CD14-positive monocyte (primary cell): ENCODE measurements around the gene STK11. TPM values are rescaled to one million over a fixed set of nuclear protein-coding genes. Genes with fewer than 3 reads are reported as not detected.

ENCODE experiments used
- DNase-seq, 3 donors: peaks; one replicate each; pipeline ENCODE4 v3.0.0-alpha.2; 2011 to 2022
- H2AFZ ChIP-seq: 2 replicates; pipeline ENCODE4 v1.6.0; 2012; ENCODE audit warnings: mild to moderate bottlenecking, low read depth, low read length, inconsistent platforms; ENCODE audit not compliant: insufficient read depth, poor library complexity, severe bottlenecking
- H3K27ac ChIP-seq, 2 donors: 1 replicate in 1 of 2; 2 replicates in 1 of 2; pipeline ENCODE4 v1.5.1; 2012 to 2013; ENCODE audit warnings: low read length in 2 of 2, control low read depth in 1 of 2, inconsistent platforms in 1 of 2, low read depth in 1 of 2, mild to moderate bottlenecking in 1 of 2
- H3K27me3 ChIP-seq, 2 donors: one replicate each; pipeline versions ENCODE4 v1.6.0 to v1.6.1; 2011 to 2013; ENCODE audit warnings: low read length in 2 of 2; ENCODE audit not compliant: control insufficient read depth in 2 of 2, insufficient read depth in 2 of 2
- H3K36me3 ChIP-seq, 2 donors: replicated peaks in 1 of 2; 1 replicate in 1 of 2; 2 replicates in 1 of 2; pipeline versions ENCODE4 v1.5.1 to v1.6.1; 2012 to 2013; ENCODE audit warnings: low read length in 2 of 2, control low read depth in 1 of 2, inconsistent platforms in 1 of 2, mild to moderate bottlenecking in 1 of 2; ENCODE audit not compliant: insufficient read depth in 2 of 2, control insufficient read depth in 1 of 2
- H3K4me1 ChIP-seq, 2 donors: 1 replicate in 1 of 2; 2 replicates in 1 of 2; pipeline versions ENCODE4 v1.5.1 to v1.6.1; 2012 to 2013; ENCODE audit warnings: low read length in 2 of 2, control low read depth in 1 of 2, inconsistent platforms in 1 of 2, mild to moderate bottlenecking in 1 of 2, moderate library complexity in 1 of 2; ENCODE audit not compliant: insufficient read depth in 2 of 2, control insufficient read depth in 1 of 2
- H3K4me2 ChIP-seq: replicated peaks from 2 replicates; pipeline ENCODE3; 2012; ENCODE audit warnings: low read length, moderate library complexity, mild to moderate bottlenecking; ENCODE audit not compliant: poor library complexity, severe bottlenecking; ENCODE audit errors: extremely low read depth
- H3K4me3 ChIP-seq, 3 experiments: fragments of 200-600 bp in 1 of 3; sonication (generic) in 1 of 3; replicated peaks in 1 of 3; 1 replicate in 2 of 3; 2 replicates in 1 of 3; pipeline ENCODE4 v1.5.1; 2011 to 2013; ENCODE audit warnings: low read length in 3 of 3, mild to moderate bottlenecking in 3 of 3, control low read depth in 2 of 3, low read depth in 2 of 3, inconsistent platforms in 1 of 3, moderate library complexity in 1 of 3
- H3K79me2 ChIP-seq: 2 replicates; pipeline ENCODE4 v1.6.0; 2012; ENCODE audit warnings: mild to moderate bottlenecking, control low read depth, inconsistent platforms, low read length, moderate library complexity; ENCODE audit not compliant: insufficient read depth
- H3K9ac ChIP-seq: 2 replicates; pipeline ENCODE4 v1.6.0; 2017; ENCODE audit warnings: low read length, mild to moderate bottlenecking; ENCODE audit not compliant: insufficient read depth, poor library complexity, severe bottlenecking
- H3K9me3 ChIP-seq, 2 donors: replicated peaks in 1 of 2; 1 replicate in 1 of 2; 2 replicates in 1 of 2; pipeline versions ENCODE4 v1.5.1 to v1.6.1; 2012 to 2013; ENCODE audit warnings: low read length in 2 of 2, control low read depth in 1 of 2; ENCODE audit not compliant: control insufficient read depth in 1 of 2, insufficient read depth in 1 of 2
- H4K20me1 ChIP-seq: 2 replicates; pipeline ENCODE4 v1.6.0; 2012; ENCODE audit warnings: mild to moderate bottlenecking, low read length, control low read depth, moderate library complexity; ENCODE audit not compliant: insufficient read depth
- H3K27ac Mint-ChIP-seq, 7 donors: one replicate each; pipeline ENCODE4 v1.8.0; 2020; ENCODE audit warnings: mild to moderate bottlenecking in 7 of 7, mixed read lengths in 7 of 7, moderate library complexity in 6 of 7, inconsistent platforms in 2 of 7
- H3K27me3 Mint-ChIP-seq, 3 donors: one replicate each; pipeline ENCODE4 v1.8.0; 2021 to 2022; ENCODE audit warnings: low read depth in 3 of 3, mild to moderate bottlenecking in 3 of 3, mixed read lengths in 3 of 3, moderate library complexity in 3 of 3, inconsistent platforms in 1 of 3
- H3K36me3 Mint-ChIP-seq, 2 donors: one replicate each; pipeline ENCODE4 v1.8.0; 2020; ENCODE audit warnings: mixed read lengths in 2 of 2, inconsistent platforms in 1 of 2, mild to moderate bottlenecking in 1 of 2
- H3K4me1 Mint-ChIP-seq: one replicate; pipeline ENCODE4 v1.8.0; 2020; ENCODE audit warnings: mild to moderate bottlenecking, mixed read lengths
- H3K4me3 Mint-ChIP-seq, 2 donors: one replicate each; pipeline ENCODE4 v1.8.0; 2020; ENCODE audit warnings: mild to moderate bottlenecking in 2 of 2, mixed read lengths in 2 of 2, moderate library complexity in 1 of 2
- H3K9me3 Mint-ChIP-seq, 7 donors: one replicate each; pipeline ENCODE4 v1.8.0; 2020 to 2022; ENCODE audit warnings: mixed read lengths in 7 of 7, mild to moderate bottlenecking in 6 of 7, moderate library complexity in 6 of 7, inconsistent platforms in 2 of 7
- CTCF ChIP-seq: fragments of 200-600 bp; IDR thresholded peaks from one replicate; pipeline ENCODE4 v1.8.0; 2022; ENCODE audit warnings: antibody characterized with exemption, mild to moderate bottlenecking
- WGBS: methylation state at CpG from one replicate; pipeline ENCODE4 v1.1.5; 2013; ENCODE audit warnings: missing lambda C conversion rate; ENCODE audit not compliant: insufficient coverage; 5-methylcytosine and 5-hydroxymethylcytosine counted together
- intact Hi-C, 2 donors: fragments of 100-400 bp; cut with micrococcal nuclease; formaldehyde crosslinking; loops; one replicate each; pipeline versions ENCODE4 v1.15.0 to v1.15.1; 2023
- polyA plus RNA-seq, 3 donors: library from polyadenylated mRNA; depleted of rRNA in 1 of 3; unstranded in 2 of 3; stranded (reverse) in 1 of 3; fragments of 300-500 nt in 2 of 3; fragments of >200 nt in 1 of 3; fragmentation: Illumina TruSeq in 2 of 3; gene quantifications; 1 replicate in 2 of 3; 2 replicates in 1 of 3; pipeline ENCODE4 v1.2.3, GENCODE V29; 2012 to 2021

STK11 gene
- polyA plus RNA-seq, 3 donors = 6.2 to 72.1 (median 15.4) TPM

GRCh38 chr19:1238369-1239303 lies 33.1 kb downstream of the STK11 start:
- intact Hi-C loops = loop anchor here in 1 of 2 donors (5.0 kb wide), 1 partner anchor 36 kb away; no protein-coding TSS in a partner anchor
- no peak overlapping the region for H3K27ac ChIP-seq
- H3K9me3 ChIP-seq = no peaks in the 10 kb centered on the region
- H3K27me3 Mint-ChIP-seq = peaks cover 30 to 56% (median 38%) of the 10 kb centered on the region in 3 donors
- H3K36me3 Mint-ChIP-seq = peaks cover 3 to 11% of the 10 kb centered on the region in 2 donors
- H3K79me2 ChIP-seq = peaks cover 17% of the 10 kb centered on the region
- no peak for TF ChIP-seq CTCF
- peak overlapping the region; percentile 73 to 89 for H3K4me3 Mint-ChIP-seq
- H3K9me3 Mint-ChIP-seq = peaks cover 0 to 12% (median 2%) of the 10 kb centered on the region in 7 donors
- H3K27me3 ChIP-seq = peaks cover 11 to 43% of the 10 kb centered on the region in 2 donors
- no peaks in the 10 kb centered on the region for H3K36me3 ChIP-seq
- H2AFZ ChIP-seq = no peak overlapping the region
- no peak for DNase-seq
- H3K4me1 ChIP-seq = peaks cover 41 to 57% of the 10 kb centered on the region in 2 donors
- H3K4me3 ChIP-seq = peak overlapping the region in 1 of 3 experiments; percentile 46
- no peak overlapping the region for H3K9ac ChIP-seq
- peak overlapping the region; percentile 53 for H3K4me2 ChIP-seq
- peaks cover 40% of the 10 kb centered on the region for H3K4me1 Mint-ChIP-seq
- WGBS = 60% methylated on average over 31 of the region's 34 CpGs
- peak overlapping the region in 5 of 7 donors; percentile 3 to 75 (median 56) for H3K27ac Mint-ChIP-seq
- peaks cover 24% of the 10 kb centered on the region for H4K20me1 ChIP-seq

DNA sequence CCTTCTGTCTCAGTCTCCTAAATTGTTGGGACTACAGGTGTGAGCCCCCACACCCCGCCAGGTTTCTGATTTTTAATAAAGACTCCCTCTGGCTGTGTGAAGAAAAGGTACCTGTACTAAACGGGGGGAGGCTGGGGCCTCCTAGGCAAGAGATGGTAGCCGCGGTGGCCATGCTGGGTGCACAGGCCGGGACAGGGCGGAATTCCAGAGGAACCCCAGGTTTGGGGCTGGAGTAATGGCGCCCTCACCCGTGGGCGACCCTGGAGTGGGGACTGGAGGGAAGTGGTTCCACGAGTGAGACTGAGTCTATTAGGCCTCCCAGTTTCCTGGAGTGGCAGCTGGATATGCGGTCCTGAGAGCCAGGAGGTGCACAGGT lies 33.8 kb downstream of the STK11 start:
- 77% methylated on average over 9 of the region's 11 CpGs for WGBS
- intact Hi-C loops = loop anchor here in 1 of 2 donors (5.0 kb wide), 1 partner anchor 37 kb away; no protein-coding TSS in a partner anchor

More for the DNA sequence above, 33.8 kb downstream of the STK11 start:
- Histone ChIP-seq H3K27me3 (peaks cover 11 to 43% of the 10 kb centered on the region in 2 donors), H3K9ac (no peak overlapping the region), H3K9me3 (no peaks in the 10 kb centered on the region), H3K27ac (no peak overlapping the region), H3K36me3 (no peaks in the 10 kb centered on the region), H2AFZ (no peak overlapping the region), H3K79me2 (peaks cover 24% of the 10 kb centered on the region), H3K4me3 (no peak overlapping the region), H3K4me1 (peaks cover 49 to 65% of the 10 kb centered on the region in 2 donors), H4K20me1 (peaks cover 31% of the 10 kb centered on the region), H3K4me2 (peak overlapping the region; percentile 95)
- Mint-ChIP-seq H3K27ac (peak overlapping the region in 4 of 7 donors; percentile 48 to 78 (median 62)), H3K4me3 (peak overlapping the region in 1 of 2 donors; percentile 89), H3K4me1 (peaks cover 40% of the 10 kb centered on the region), H3K27me3 (peaks cover 28 to 51% (median 38%) of the 10 kb centered on the region in 3 donors), H3K9me3 (peaks cover 0 to 12% (median 2%) of the 10 kb centered on the region in 7 donors), H3K36me3 (peaks cover 3 to 11% of the 10 kb centered on the region in 2 donors)
- TF ChIP-seq CTCF = no peak
- DNase-seq = no peak
